Endothelial cell of umbilical vein (primary cell): Measurements from ENCODE around the gene JPT2. TPM values are rescaled to one million over a fixed set of nuclear protein-coding genes. Genes with fewer than 3 reads are reported as not detected.

ENCODE experiments used
- BruUV-seq: library from RNA; stranded (reverse); fragments of 400-500 nt; replicated peaks from 2 replicates; lab custom pipeline; 2021; lab: Mats Ljungman, UMichigan
- CTCF ChIA-PET: fragments of 300-600, 350-600 bp; sonication (Branson Sonifier 250); formaldehyde crosslinking; loops from one replicate; lab custom pipeline; 2021; ENCODE audit warnings: antibody characterized with exemption, inconsistent platforms; lab: Charles Lee
- POLR2A ChIA-PET: fragments of 300-600, 350-600 bp; sonication (Branson Sonifier 250); formaldehyde crosslinking; loops from one replicate; lab custom pipeline; 2021; ENCODE audit warnings: antibody characterized with exemption, inconsistent platforms; lab: Charles Lee
- DNase-seq: peaks from one replicate; pipeline ENCODE4 v3.0.0-alpha.2; 2011; ENCODE audit warnings: low read depth, low spot score
- FAIRE-seq: peaks from 2 replicates; lab custom pipeline; 2011; peaks lifted over from hg19 to GRCh38; lab: Jason Lieb, UNC
- H2AFZ ChIP-seq: 2 replicates; pipeline ENCODE4 v1.6.0; 2012; ENCODE audit warnings: low read depth, low read length, control low read depth, inconsistent platforms
- H3K27ac ChIP-seq: 2 replicates; pipeline ENCODE4 v1.5.1; 2011; ENCODE audit warnings: low read depth, mild to moderate bottlenecking, control low read depth, low read length, moderate library complexity; ENCODE audit not compliant: insufficient read depth
- H3K27me3 ChIP-seq, 2 experiments: 2 replicates each; pipeline versions ENCODE4 v1.6.0 to v1.6.1; 2011; ENCODE audit warnings: low read length in 2 of 2, mixed read lengths in 1 of 2; ENCODE audit not compliant: control insufficient read depth in 2 of 2, insufficient read depth in 2 of 2
- H3K36me3 ChIP-seq, 2 experiments: 2 replicates in 1 of 2; 3 replicates in 1 of 2; pipeline ENCODE4 v1.5.1; 2011; ENCODE audit warnings: low read length in 2 of 2, mild to moderate bottlenecking in 1 of 2, moderate library complexity in 1 of 2; ENCODE audit not compliant: control insufficient read depth in 2 of 2, insufficient read depth in 2 of 2; ENCODE audit errors: extremely low read depth in 1 of 2
- H3K4me1 ChIP-seq: 3 replicates; pipeline ENCODE4 v1.5.1; 2011; ENCODE audit warnings: mild to moderate bottlenecking, low read length; ENCODE audit not compliant: control insufficient read depth, insufficient read depth; ENCODE audit errors: extremely low read depth
- H3K4me2 ChIP-seq: 2 replicates; pipeline ENCODE4 v1.6.1; 2011; ENCODE audit warnings: low read length, control low read depth, mixed read lengths; ENCODE audit not compliant: insufficient read depth
- H3K4me3 ChIP-seq, 3 experiments: fragments of 200-600 bp in 1 of 3; sonication (generic), shearing (Covaris generic) in 1 of 3; replicated peaks in 1 of 3; 2 replicates each; pipeline ENCODE4 v1.5.1; 2011 to 2016; ENCODE audit warnings: control low read depth in 3 of 3, low read length in 3 of 3, mild to moderate bottlenecking in 2 of 3, inconsistent platforms in 1 of 3, low read depth in 1 of 3, moderate library complexity in 1 of 3; ENCODE audit not compliant: insufficient read depth in 1 of 3
- H3K79me2 ChIP-seq: 2 replicates; pipeline ENCODE4 v1.6.0; 2012; ENCODE audit warnings: low read length, inconsistent platforms; ENCODE audit not compliant: control insufficient read depth, insufficient read depth
- H3K9ac ChIP-seq: replicated peaks from 2 replicates; pipeline ENCODE3; 2011; ENCODE audit warnings: low read length, control low read depth; ENCODE audit not compliant: insufficient read depth; ENCODE audit errors: extremely low read depth
- H3K9me1 ChIP-seq: replicated peaks from 3 replicates; pipeline ENCODE4 v1.6.0; 2011; ENCODE audit warnings: mild to moderate bottlenecking, low read length; ENCODE audit not compliant: control insufficient read depth, insufficient read depth; ENCODE audit errors: extremely low read depth
- H3K9me3 ChIP-seq: replicated peaks from 2 replicates; pipeline ENCODE4 v1.5.1; 2012; ENCODE audit warnings: low read length, inconsistent platforms; ENCODE audit not compliant: control insufficient read depth, insufficient read depth
- H4K20me1 ChIP-seq: replicated peaks from 2 replicates; pipeline ENCODE3; 2011; ENCODE audit warnings: mild to moderate bottlenecking, low read length; ENCODE audit not compliant: control insufficient read depth, insufficient read depth; ENCODE audit errors: extremely low read depth
- EZH2 ChIP-seq: IDR thresholded peaks from 2 replicates; pipeline ENCODE4 v1.6.1; 2012; ENCODE audit warnings: borderline replicate concordance, low read depth, mild to moderate bottlenecking, moderate library complexity, low read length, inconsistent platforms; ENCODE audit not compliant: severe bottlenecking
- FOS ChIP-seq: IDR thresholded peaks from 2 replicates; pipeline ENCODE4 v1.6.1; 2011; ENCODE audit warnings: mild to moderate bottlenecking, low read length, moderate library complexity, borderline replicate concordance; ENCODE audit not compliant: insufficient read depth
- GATA2 ChIP-seq: IDR thresholded peaks from 2 replicates; pipeline ENCODE4 v1.7.0; 2011; ENCODE audit warnings: low read depth, mild to moderate bottlenecking, moderate library complexity, mixed read lengths, low read length; ENCODE audit not compliant: insufficient read length, insufficient read depth
- JUN ChIP-seq: IDR thresholded peaks from 2 replicates; pipeline ENCODE4 v1.6.1; 2011; ENCODE audit warnings: borderline replicate concordance, low read depth; ENCODE audit not compliant: insufficient read length, insufficient read depth
- MAX ChIP-seq: IDR thresholded peaks from 2 replicates; pipeline ENCODE4 v1.6.1; 2011; ENCODE audit not compliant: insufficient read depth, insufficient read length
- MYC ChIP-seq: IDR thresholded peaks from one replicate; pipeline ENCODE4 v1.6.1; 2011; ENCODE audit warnings: mild to moderate bottlenecking, low read depth, low read length
- POLR2A ChIP-seq: IDR thresholded peaks from 2 replicates; pipeline ENCODE4 v1.6.1; 2012; ENCODE audit warnings: low read depth, mild to moderate bottlenecking, control low read depth, low read length
- POLR2AphosphoS5 ChIP-seq: IDR thresholded peaks from 2 replicates; pipeline ENCODE4 v1.6.1; 2012; ENCODE audit warnings: low read depth, mild to moderate bottlenecking, control low read depth, low read length, moderate library complexity; ENCODE audit not compliant: insufficient read depth
- dilution Hi-C: fragments of 300-500 bp; cut with MboI; formaldehyde crosslinking; loops from one replicate; pipeline ENCODE4 v1.15.0; 2019; ENCODE audit warnings: low sequenced_read_pairs; ENCODE audit not compliant: extremely low pct_ligation_motif_present
- intact Hi-C: fragments of 100-400 bp; cut with micrococcal nuclease; formaldehyde crosslinking; loops from one replicate; pipeline ENCODE4 v1.10.0; 2022
- polyA plus RNA-seq, 4 experiments: library from polyadenylated mRNA; depleted of rRNA in 3 of 4; stranded (reverse) in 3 of 4; unstranded in 1 of 4; fragments of >200 nt; gene quantifications; 2 replicates each; pipeline versions ENCODE4 v1.2.1 to v1.2.3, GENCODE V29; 2011 to 2012; ENCODE audit warnings: missing spikeins in 1 of 4
- total RNA-seq: library from RNA; stranded (reverse); gene quantifications from 2 replicates; pipeline ENCODE4 v1.2.3, GENCODE V29; 2021
- TF ChIP-seq, protein P1 (sequence below), 2 donors: IDR thresholded peaks; 1 replicate in 1 of 2; 2 replicates in 1 of 2; pipeline ENCODE4 v1.5.1; 2011; ENCODE audit warnings: low read length in 2 of 2, mild to moderate bottlenecking in 2 of 2, moderate library complexity in 2 of 2, control low read depth in 1 of 2, inconsistent platforms in 1 of 2, low read depth in 1 of 2; ENCODE audit not compliant: insufficient read depth in 1 of 2; ENCODE audit errors: extremely low read depth in 1 of 2

Gene JPT2
- total and polyA plus RNA-seq, 2 donors (not counting 3 experiments of a cell fraction or from before 2014, with no cell fraction given): 35.8 to 93.3 TPM

- FAIRE-seq (no peak), DNase-seq (no peak)
- intact Hi-C loops (no loop called here), dilution Hi-C loops (no loop called here)
- Histone ChIP-seq H3K9me1 (no peaks in the 10 kb centered on the region), H3K4me1 (no peaks in the 10 kb centered on the region), H3K27ac (no peak overlapping the region), H3K4me3 (no peak overlapping the region), H3K9ac (no peak overlapping the region), H3K36me3 (peaks cover 8 to 53% of the 10 kb centered on the region in 2 experiments), H3K9me3 (no peaks in the 10 kb centered on the region), H3K4me2 (no peak overlapping the region), H3K27me3 (no peaks in the 10 kb centered on the region), H2AFZ (no peak overlapping the region), H4K20me1 (no peaks in the 10 kb centered on the region), H3K79me2 (no peaks in the 10 kb centered on the region)
- CTCF ChIA-PET: no interaction called here
- POLR2A ChIA-PET: no interaction called here
- TF ChIP-seq POLR2A (no peak), MAX (no peak), MYC (no peak), POLR2AphosphoS5 (no peak), JUN (no peak), FOS (no peak), GATA2 (no peak), EZH2 (no peak)
- TF ChIP-seq, protein P1, sequence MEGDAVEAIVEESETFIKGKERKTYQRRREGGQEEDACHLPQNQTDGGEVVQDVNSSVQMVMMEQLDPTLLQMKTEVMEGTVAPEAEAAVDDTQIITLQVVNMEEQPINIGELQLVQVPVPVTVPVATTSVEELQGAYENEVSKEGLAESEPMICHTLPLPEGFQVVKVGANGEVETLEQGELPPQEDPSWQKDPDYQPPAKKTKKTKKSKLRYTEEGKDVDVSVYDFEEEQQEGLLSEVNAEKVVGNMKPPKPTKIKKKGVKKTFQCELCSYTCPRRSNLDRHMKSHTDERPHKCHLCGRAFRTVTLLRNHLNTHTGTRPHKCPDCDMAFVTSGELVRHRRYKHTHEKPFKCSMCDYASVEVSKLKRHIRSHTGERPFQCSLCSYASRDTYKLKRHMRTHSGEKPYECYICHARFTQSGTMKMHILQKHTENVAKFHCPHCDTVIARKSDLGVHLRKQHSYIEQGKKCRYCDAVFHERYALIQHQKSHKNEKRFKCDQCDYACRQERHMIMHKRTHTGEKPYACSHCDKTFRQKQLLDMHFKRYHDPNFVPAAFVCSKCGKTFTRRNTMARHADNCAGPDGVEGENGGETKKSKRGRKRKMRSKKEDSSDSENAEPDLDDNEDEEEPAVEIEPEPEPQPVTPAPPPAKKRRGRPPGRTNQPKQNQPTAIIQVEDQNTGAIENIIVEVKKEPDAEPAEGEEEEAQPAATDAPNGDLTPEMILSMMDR (IDR thresholded peaks at IDR 0.05; ENCODE audit: extremely low read depth in 1 of 2, insufficient read depth in 1 of 2, low read depth in 1 of 2, low read length in 2 of 2): no peak
- BruUV-seq: no TSS peak
These were observed 69.9 kb downstream of the JPT2 start for GRCh38 chr16:1747934-1748333.
